HFF-Myc (cell line): ENCODE data around the gene FGG.

Source experiments
- DNase-seq: peaks from one replicate; pipeline ENCODE4 v3.0.0-alpha.2; 2011; ENCODE audit warnings: low read depth; ENCODE audit errors: extremely low read depth
- H3K4me3 ChIP-seq: replicated peaks from 2 replicates; pipeline ENCODE4 v1.5.1; 2011; ENCODE audit warnings: low read depth, mild to moderate bottlenecking, control low read depth, low read length
- TF ChIP-seq, protein P1 (sequence below): IDR thresholded peaks from 2 replicates; pipeline ENCODE4 v1.5.1; 2012; ENCODE audit warnings: mild to moderate bottlenecking, low read depth, low read length, control low read depth; ENCODE audit errors: missing control alignments

FGG gene

DNA sequence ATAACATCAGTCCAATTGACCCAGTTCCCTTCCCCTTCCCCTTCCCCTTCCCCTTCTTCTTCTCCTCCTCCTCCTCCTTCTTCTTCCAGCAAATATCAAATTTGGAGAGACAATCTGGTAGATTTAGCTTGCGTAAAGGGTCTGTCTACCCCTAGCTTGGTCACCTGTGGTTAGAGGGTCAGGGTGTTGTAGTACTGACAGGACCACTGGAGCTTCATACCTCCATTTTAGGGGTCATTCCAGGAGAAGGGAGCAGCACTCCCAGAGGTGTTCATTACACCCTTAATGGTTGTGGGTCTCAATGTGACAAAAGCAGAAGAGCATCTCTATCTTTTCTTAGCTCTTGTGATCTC, 53.3 kb downstream of the FGG start:
- DNase-seq, result no peak
- TF ChIP-seq, protein P1, sequence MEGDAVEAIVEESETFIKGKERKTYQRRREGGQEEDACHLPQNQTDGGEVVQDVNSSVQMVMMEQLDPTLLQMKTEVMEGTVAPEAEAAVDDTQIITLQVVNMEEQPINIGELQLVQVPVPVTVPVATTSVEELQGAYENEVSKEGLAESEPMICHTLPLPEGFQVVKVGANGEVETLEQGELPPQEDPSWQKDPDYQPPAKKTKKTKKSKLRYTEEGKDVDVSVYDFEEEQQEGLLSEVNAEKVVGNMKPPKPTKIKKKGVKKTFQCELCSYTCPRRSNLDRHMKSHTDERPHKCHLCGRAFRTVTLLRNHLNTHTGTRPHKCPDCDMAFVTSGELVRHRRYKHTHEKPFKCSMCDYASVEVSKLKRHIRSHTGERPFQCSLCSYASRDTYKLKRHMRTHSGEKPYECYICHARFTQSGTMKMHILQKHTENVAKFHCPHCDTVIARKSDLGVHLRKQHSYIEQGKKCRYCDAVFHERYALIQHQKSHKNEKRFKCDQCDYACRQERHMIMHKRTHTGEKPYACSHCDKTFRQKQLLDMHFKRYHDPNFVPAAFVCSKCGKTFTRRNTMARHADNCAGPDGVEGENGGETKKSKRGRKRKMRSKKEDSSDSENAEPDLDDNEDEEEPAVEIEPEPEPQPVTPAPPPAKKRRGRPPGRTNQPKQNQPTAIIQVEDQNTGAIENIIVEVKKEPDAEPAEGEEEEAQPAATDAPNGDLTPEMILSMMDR, result no peak
- no peak overlapping the region for H3K4me3 ChIP-seq
